Cardiac fibroblast (primary cell): ENCODE data around the gene ELL2.
"Not testable (repeated sequence)": the region's sequence is repeated elsewhere in the genome, so short reads cannot be mapped to it uniquely, and the experiment has no call there.

Experiments
- DNase-seq, 2 donors: peaks; one replicate each; pipeline versions ENCODE4 v3.0.0 to v3.0.0-alpha.2; 2010; ENCODE audit warnings: low read depth in 2 of 2
- H3K4me3 ChIP-seq, 2 donors: replicated peaks in 1 of 2; 1 replicate in 1 of 2; 2 replicates in 1 of 2; pipeline ENCODE4 v1.5.1; 2011; ENCODE audit warnings: low read depth in 2 of 2, low read length in 2 of 2, mild to moderate bottlenecking in 2 of 2, moderate library complexity in 1 of 2
- TF ChIP-seq, protein P1 (sequence below): IDR thresholded peaks from one replicate; pipeline ENCODE4 v1.5.1; 2011; ENCODE audit warnings: low read depth, mild to moderate bottlenecking, low read length, inconsistent platforms

The ELL2 gene

DNA sequence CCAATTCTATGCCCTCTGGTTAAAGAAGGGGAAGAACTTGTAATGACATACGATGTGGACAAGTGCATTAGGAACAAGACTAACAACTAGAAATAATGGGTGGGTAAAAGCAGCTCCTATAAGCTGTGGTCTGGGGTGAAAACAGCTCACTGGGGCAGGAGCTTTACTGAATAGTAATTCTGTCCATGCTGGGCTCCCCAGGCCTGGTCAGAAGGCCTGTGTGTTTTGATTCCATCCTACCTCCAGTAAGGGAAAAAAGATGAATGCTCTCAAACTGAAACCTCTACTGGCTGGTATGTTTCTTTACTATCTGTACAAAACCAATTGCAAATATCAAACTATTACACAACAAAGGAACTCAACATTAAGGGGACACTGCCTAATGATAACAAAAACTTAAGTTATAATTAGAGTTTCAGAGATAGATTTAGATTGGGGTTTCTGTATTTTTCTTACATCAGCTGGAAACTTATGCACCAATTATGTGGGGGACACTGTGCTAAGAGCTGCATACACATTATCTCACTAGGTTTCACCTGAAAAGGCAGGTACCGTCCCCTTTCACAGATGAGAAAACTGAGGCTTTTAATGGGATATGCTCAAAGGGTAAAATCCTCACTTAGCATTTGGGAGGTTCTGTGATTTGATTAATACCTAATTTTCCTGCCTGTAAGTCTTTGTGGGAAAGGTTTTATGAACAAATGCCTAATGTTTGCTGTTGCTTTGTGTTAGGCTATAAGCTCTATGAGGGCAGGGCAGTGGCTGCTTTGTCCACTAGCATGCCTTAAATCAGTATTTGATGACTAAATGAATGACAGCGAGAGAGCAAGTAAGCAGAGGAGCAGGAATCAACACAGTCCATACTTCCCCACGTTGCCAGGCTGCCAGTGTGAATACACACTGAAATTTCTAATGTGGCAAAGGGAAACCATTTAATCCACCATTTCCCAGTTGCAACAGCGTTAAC, 53.6 kb downstream of the ELL2 start:
- TF ChIP-seq, protein P1, sequence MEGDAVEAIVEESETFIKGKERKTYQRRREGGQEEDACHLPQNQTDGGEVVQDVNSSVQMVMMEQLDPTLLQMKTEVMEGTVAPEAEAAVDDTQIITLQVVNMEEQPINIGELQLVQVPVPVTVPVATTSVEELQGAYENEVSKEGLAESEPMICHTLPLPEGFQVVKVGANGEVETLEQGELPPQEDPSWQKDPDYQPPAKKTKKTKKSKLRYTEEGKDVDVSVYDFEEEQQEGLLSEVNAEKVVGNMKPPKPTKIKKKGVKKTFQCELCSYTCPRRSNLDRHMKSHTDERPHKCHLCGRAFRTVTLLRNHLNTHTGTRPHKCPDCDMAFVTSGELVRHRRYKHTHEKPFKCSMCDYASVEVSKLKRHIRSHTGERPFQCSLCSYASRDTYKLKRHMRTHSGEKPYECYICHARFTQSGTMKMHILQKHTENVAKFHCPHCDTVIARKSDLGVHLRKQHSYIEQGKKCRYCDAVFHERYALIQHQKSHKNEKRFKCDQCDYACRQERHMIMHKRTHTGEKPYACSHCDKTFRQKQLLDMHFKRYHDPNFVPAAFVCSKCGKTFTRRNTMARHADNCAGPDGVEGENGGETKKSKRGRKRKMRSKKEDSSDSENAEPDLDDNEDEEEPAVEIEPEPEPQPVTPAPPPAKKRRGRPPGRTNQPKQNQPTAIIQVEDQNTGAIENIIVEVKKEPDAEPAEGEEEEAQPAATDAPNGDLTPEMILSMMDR = no peak
- no peak overlapping the region for H3K4me3 ChIP-seq
- no peak for DNase-seq

DNA sequence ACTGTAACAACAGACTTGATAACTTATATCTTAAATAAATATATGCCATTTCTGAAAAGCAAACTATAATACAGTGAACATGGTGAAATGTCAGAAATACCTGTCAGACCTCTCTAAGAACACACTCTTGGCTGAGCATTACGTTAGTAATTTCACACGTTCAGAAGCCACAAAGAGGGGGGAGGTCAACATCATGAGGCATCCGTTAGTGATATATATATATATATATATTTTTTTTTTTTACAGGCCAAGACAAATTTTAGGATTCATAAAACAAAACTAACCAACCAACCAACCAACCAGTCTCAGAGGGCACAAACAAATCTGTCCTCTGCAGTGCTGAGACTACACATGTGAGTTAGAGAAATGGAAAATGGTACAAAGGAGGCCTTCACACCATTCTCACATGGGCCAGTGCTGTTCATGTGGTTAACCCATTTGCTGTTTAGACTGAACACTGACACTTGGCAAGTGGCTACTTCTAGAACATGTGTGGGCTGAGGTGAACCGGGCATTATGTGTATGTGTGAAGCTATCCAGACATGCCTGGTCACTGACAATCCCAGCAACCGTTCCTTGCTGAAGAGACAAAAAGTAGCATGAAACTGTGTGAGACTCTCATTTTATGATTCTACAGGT, 54.5 kb downstream of the ELL2 start:
- no peak for DNase-seq
- no peak overlapping the region for H3K4me3 ChIP-seq
- TF ChIP-seq, protein P1 = no peak

DNA sequence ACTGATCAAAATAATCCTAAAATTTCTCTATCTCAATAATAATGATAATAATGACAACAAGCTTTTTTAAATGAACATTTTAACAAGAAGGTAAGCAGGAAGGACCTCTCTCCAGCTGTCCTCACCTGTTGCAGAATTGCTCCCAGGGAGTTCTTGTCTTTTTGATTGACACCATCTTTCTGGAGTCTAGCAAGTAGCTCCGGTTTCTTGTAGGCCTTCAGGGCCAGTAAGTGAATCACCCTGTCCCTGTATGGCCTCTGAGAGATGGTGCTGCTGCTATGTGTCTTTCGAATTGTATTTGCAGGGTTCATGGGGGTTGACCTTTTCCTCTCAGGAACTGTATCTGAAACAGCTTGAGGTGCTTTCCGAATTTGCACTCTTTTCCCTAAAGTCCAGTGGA, 55.3 kb downstream of the ELL2 start:
- not testable (repeated sequence) for H3K4me3 ChIP-seq, DNase-seq

DNA sequence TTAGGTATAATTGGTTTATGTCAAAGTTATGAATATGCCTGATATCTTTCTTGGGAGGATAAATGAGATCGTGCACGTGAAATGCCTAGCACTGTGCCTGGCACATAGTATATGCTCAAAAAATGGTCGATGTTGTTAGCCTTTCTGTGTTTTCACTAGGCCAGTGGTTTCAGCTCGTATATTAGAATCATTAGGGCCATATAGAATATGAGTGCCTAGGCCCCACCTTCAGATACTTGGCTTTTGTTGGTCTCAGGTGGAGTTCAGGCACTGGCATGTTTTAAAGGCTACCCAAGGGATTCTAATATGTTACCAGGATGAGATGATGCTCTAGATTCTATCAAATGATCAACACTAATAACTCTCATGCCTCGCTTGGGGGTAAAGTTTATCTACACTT, 56.8 kb downstream of the ELL2 start:
- TF ChIP-seq, protein P1 = no peak
- no peak for DNase-seq
- H3K4me3 ChIP-seq = no peak overlapping the region

DNA sequence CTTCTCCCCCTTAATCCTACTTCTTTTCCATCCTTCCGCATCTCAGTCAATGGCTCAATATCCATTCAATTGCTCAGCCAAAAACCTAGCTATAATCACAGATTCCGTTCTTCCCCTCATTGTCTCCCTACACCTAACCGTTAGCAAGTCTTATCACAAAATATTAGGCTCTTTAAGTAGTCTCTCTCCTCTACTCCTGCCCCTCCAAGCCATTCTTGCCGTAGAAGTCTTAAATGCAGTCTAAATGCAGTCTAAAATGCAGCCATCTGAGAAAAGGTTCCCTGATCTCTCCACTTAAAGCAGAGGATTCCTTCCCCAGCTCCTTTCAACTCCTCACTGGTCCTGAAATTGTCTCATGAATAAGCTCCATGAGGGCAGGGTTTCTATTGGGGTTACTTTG, 57.8 kb downstream of the ELL2 start:
- TF ChIP-seq, protein P1 = no peak
- no peak overlapping the region for H3K4me3 ChIP-seq
- DNase-seq = no peak

DNA sequence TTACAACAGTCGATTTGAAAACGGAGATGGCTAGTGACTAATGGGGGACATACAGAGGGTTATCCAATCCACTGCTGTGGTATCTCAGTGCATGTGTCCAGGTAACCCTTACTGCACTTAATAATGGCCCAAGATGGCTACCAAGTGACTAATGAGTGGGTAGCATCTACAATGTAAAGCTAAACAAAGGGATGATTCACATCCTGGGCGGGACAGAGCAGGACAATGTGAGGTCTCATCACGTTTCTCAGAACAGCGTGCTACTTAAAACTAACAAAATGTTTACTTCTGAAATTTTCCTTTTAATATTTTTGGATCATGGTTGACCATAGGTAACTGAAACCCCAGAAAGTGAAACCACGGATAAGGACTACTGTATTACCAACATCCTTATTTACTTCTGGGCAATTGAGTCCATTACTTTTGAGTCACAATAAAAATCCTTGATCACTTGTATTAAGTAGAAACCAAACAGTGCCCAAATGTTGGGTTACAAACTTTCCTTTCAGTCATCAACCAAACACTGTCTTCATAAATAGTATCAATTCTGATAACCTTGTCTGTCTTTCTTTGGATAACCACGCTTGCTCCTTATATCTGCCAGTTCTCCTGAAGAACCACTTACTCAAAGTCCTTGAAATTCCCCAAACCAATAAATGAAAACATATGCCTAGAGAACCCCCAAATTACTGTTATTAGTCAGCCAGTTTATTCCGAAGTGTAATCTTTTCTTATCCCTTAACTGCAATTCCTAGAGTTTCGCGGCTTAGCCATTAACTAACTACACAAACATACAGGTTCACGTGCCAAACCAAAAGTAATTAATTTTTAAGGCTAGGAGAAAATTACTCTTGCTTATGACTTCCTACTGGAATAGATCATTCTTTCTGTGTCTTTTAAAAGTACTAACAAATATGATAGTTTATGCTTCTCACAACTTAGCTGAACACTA, 59.7 kb downstream of the ELL2 start:
- H3K4me3 ChIP-seq = no peak overlapping the region
- TF ChIP-seq, protein P1 = no peak
- peak; percentile 34 to 90 for DNase-seq
